Measurements from ENCODE around the gene ATG9B. TPM values are rescaled to one million over a fixed set of nuclear protein-coding genes. Genes with fewer than 3 reads are reported as not detected.

The ATG9B gene
- total RNA-seq, 1 experiment from 2014 or later = 0.98 TPM

- Histone ChIP-seq H3K27me3 (ENCODE audit: control insufficient read depth, insufficient read depth, low read length) (no peaks in the 10 kb centered on the region), H3K4me1 (ENCODE audit: control insufficient read depth, insufficient read depth, low read length) (no peaks in the 10 kb centered on the region; the same call in 1 of the 2 replicates), H3K9me3 (ENCODE audit: control insufficient read depth, insufficient read depth, low read depth, low read length) (peaks cover 10% of the 10 kb centered on the region), H3K36me3 (ENCODE audit: control insufficient read depth, insufficient read depth, low read length) (no peaks in the 10 kb centered on the region), H3K27ac (ENCODE audit: low read length) (no peak within 1 kb of the TSS), H3K4me3 (ENCODE audit: low read depth in 2 of 2, low read length in 2 of 2) (no peak within 1 kb of the TSS)
- ChIA-PET CTCF (interaction anchor here (0.6 kb wide), 1 partner anchor 27 kb away, joined by 7 read pairs; no protein-coding TSS in a partner anchor), POLR2A (no interaction called here)
- in situ Hi-C loops (cut with HindIII; ENCODE audit: low pct_unique_long_range_greater_than_20kb, low sequenced_read_pairs) (no loop called here), intact Hi-C loops (cut with micrococcal nuclease; ENCODE audit: unreplicated experiment) (no loop called here)
- TF ChIP-seq SIN3A (IDR thresholded peaks at IDR 0.05; ENCODE audit: borderline replicate concordance, insufficient read depth, low read depth, low read length) (no peak), REST (IDR thresholded peaks at IDR 0.05; ENCODE audit: insufficient read depth in 1 of 2, low read depth in 2 of 2, low read length in 1 of 2) (no peak), TCF7L2 (IDR thresholded peaks at IDR 0.05; ENCODE audit: low read depth, low read length) (no peak), POLR2AphosphoS5 (IDR thresholded peaks at IDR 0.05; ENCODE audit: low read depth, low read length) (no peak)
- TF ChIP-seq, protein P1, sequence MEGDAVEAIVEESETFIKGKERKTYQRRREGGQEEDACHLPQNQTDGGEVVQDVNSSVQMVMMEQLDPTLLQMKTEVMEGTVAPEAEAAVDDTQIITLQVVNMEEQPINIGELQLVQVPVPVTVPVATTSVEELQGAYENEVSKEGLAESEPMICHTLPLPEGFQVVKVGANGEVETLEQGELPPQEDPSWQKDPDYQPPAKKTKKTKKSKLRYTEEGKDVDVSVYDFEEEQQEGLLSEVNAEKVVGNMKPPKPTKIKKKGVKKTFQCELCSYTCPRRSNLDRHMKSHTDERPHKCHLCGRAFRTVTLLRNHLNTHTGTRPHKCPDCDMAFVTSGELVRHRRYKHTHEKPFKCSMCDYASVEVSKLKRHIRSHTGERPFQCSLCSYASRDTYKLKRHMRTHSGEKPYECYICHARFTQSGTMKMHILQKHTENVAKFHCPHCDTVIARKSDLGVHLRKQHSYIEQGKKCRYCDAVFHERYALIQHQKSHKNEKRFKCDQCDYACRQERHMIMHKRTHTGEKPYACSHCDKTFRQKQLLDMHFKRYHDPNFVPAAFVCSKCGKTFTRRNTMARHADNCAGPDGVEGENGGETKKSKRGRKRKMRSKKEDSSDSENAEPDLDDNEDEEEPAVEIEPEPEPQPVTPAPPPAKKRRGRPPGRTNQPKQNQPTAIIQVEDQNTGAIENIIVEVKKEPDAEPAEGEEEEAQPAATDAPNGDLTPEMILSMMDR (IDR thresholded peaks at IDR 0.05) = no peak
- DNase-seq (ENCODE audit: low read depth, low spot score) = no peak
- BruUV-seq (replicated peaks) = no TSS peak
- no peak for ATAC-seq
Observed at GRCh38 chr7:150990416-150991186, 33.7 kb downstream of the ATG9B start, which contains the start of gene NOS3. Gene NOS3 (plus strand): TSS chr7:150991017. CDS start chr7:150993804, 2,787 bp downstream.

DNA sequence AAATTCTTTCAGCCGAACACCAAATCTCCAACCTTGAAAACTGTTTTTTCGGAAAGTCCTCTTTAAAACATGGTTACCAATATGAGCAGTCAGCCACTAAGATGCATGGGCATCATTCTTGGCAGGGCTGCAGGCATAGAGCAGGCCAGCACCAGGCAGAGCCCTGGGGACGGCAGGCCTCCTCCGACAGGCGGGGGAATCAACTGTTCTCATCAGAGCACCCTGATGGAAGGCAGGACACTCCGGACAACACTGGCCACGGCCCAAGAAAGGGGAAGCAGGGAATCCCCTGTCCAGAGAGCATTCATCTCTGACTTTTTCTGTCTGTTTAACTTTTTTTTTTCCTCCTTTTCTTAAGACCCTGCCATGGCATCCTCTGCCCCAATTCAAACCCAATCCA lies 34.8 kb downstream of the ATG9B start:
- Histone ChIP-seq H3K27me3 (ENCODE audit: control insufficient read depth, insufficient read depth, low read length) (no peaks in the 10 kb centered on the region), H3K4me3 (ENCODE audit: low read depth in 2 of 2, low read length in 2 of 2) (no peak overlapping the region), H3K9me3 (ENCODE audit: control insufficient read depth, insufficient read depth, low read depth, low read length) (peaks cover 10% of the 10 kb centered on the region), H3K36me3 (ENCODE audit: control insufficient read depth, insufficient read depth, low read length) (no peaks in the 10 kb centered on the region), H3K4me1 (ENCODE audit: control insufficient read depth, insufficient read depth, low read length) (no peaks in the 10 kb centered on the region; the same call in 1 of the 2 replicates), H3K27ac (ENCODE audit: low read length) (no peak overlapping the region)
- CTCF ChIA-PET = interaction anchor here (0.6 to 1.0 kb wide), 3 partner anchors 26 to 581 kb away, joined by 3 to 9 read pairs (median 9); no protein-coding TSS in a partner anchor
- intact Hi-C loops (cut with micrococcal nuclease; ENCODE audit: unreplicated experiment) = loop anchor here (2.0 to 5.0 kb wide), 2 partner anchors 91 to 212 kb away; no protein-coding TSS in a partner anchor
- POLR2A ChIA-PET = no interaction called here
- no peak for ATAC-seq
- no TSS peak for BruUV-seq (replicated peaks)
- in situ Hi-C loops (cut with HindIII; ENCODE audit: low pct_unique_long_range_greater_than_20kb, low sequenced_read_pairs) = no loop called here
- no peak for TF ChIP-seq POLR2AphosphoS5 (IDR thresholded peaks at IDR 0.05; ENCODE audit: low read depth, low read length)
- TF ChIP-seq, protein P1 (IDR thresholded peaks at IDR 0.05) = no peak
- TF ChIP-seq TCF7L2 (IDR thresholded peaks at IDR 0.05; ENCODE audit: low read depth, low read length) = no peak
- TF ChIP-seq SIN3A (IDR thresholded peaks at IDR 0.05; ENCODE audit: borderline replicate concordance, insufficient read depth, low read depth, low read length) = no peak
- no peak for TF ChIP-seq REST (IDR thresholded peaks at IDR 0.05; ENCODE audit: insufficient read depth in 1 of 2, low read depth in 2 of 2, low read length in 1 of 2)
- no peak for DNase-seq (ENCODE audit: low read depth, low spot score)

All from Panc1 (cell line).